Measurements from ENCODE around the gene PROSER3. TPM values are rescaled to one million over a fixed set of nuclear protein-coding genes. Genes with fewer than 3 reads are reported as not detected.

PROSER3 gene
- total and polyA plus RNA-seq, 2 donors (not counting 3 experiments of a cell fraction or from before 2014, with no cell fraction given): 18.3 to 28.3 TPM

DNA sequence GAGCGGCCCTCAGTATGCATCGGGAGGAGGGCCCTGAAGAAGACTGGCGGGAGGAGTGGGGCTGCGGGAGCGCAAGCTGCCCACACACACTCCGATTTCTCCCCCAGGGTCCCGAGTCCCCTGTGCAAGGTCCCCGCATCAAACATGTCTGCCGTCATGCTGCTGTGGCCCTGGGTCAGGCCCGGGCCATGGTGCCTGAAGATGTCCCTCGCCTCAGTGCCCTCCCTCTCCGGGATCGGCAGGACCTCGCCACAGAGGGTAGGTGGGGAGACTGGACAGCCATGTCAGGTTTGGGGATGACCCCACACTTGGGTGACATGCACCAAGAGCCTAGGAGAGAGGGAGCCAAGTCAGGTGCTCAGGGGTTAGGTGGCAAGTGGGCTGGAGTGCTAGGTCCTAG, 35.5 kb upstream of the PROSER3 start:
- Histone ChIP-seq H3K9me1 (replicated peaks; ENCODE audit: control insufficient read depth, extremely low read depth, insufficient read depth, low read length) (no peaks in the 10 kb centered on the region), H3K9me3 (replicated peaks; ENCODE audit: control insufficient read depth, insufficient read depth, low read length) (no peaks in the 10 kb centered on the region), H3K9ac (replicated peaks; ENCODE audit: extremely low read depth, insufficient read depth, low read length) (no peak overlapping the region), H3K4me1 (ENCODE audit: control insufficient read depth, extremely low read depth, insufficient read depth, low read length) (peaks cover 6% of the 10 kb centered on the region), H2AFZ (ENCODE audit: low read depth, low read length) (no peak overlapping the region), H3K4me3 (replicated peaks in 1 of 3; ENCODE audit: insufficient read depth in 1 of 3, low read depth in 1 of 3, low read length in 3 of 3) (no peak overlapping the region), H3K27me3 (ENCODE audit: control insufficient read depth in 2 of 2, insufficient read depth in 2 of 2, low read length in 2 of 2) (no peaks in the 10 kb centered on the region), H3K27ac (ENCODE audit: insufficient read depth, low read depth, low read length) (no peak overlapping the region), H4K20me1 (replicated peaks; ENCODE audit: control insufficient read depth, extremely low read depth, insufficient read depth, low read length) (no peaks in the 10 kb centered on the region), H3K4me2 (ENCODE audit: insufficient read depth, low read length) (no peak overlapping the region), H3K36me3 (ENCODE audit: control insufficient read depth in 2 of 2, extremely low read depth in 1 of 2, insufficient read depth in 2 of 2, low read length in 2 of 2) (peaks cover 24 to 60% of the 10 kb centered on the region in 2 experiments), H3K79me2 (ENCODE audit: control insufficient read depth, insufficient read depth, low read length) (peaks cover 30% of the 10 kb centered on the region)
- TF ChIP-seq MYC (IDR thresholded peaks at IDR 0.05; ENCODE audit: low read depth, low read length) (no peak), GATA2 (IDR thresholded peaks at IDR 0.05; ENCODE audit: insufficient read depth, insufficient read length, low read depth, low read length) (no peak), FOS (IDR thresholded peaks at IDR 0.05; ENCODE audit: borderline replicate concordance, insufficient read depth, low read length) (no peak), JUN (IDR thresholded peaks at IDR 0.05; ENCODE audit: borderline replicate concordance, insufficient read depth, insufficient read length, low read depth) (no peak), EZH2 (IDR thresholded peaks at IDR 0.05; ENCODE audit: borderline replicate concordance, low read depth, low read length, severe bottlenecking) (no peak), POLR2A (IDR thresholded peaks at IDR 0.05; ENCODE audit: low read depth, low read length) (no peak), POLR2AphosphoS5 (IDR thresholded peaks at IDR 0.05; ENCODE audit: insufficient read depth, low read depth, low read length) (no peak)
- TF ChIP-seq, protein P1, sequence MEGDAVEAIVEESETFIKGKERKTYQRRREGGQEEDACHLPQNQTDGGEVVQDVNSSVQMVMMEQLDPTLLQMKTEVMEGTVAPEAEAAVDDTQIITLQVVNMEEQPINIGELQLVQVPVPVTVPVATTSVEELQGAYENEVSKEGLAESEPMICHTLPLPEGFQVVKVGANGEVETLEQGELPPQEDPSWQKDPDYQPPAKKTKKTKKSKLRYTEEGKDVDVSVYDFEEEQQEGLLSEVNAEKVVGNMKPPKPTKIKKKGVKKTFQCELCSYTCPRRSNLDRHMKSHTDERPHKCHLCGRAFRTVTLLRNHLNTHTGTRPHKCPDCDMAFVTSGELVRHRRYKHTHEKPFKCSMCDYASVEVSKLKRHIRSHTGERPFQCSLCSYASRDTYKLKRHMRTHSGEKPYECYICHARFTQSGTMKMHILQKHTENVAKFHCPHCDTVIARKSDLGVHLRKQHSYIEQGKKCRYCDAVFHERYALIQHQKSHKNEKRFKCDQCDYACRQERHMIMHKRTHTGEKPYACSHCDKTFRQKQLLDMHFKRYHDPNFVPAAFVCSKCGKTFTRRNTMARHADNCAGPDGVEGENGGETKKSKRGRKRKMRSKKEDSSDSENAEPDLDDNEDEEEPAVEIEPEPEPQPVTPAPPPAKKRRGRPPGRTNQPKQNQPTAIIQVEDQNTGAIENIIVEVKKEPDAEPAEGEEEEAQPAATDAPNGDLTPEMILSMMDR (IDR thresholded peaks at IDR 0.05; ENCODE audit: extremely low read depth in 1 of 2, insufficient read depth in 1 of 2, low read depth in 1 of 2, low read length in 2 of 2): no peak
- TF ChIP-seq, protein P2, sequence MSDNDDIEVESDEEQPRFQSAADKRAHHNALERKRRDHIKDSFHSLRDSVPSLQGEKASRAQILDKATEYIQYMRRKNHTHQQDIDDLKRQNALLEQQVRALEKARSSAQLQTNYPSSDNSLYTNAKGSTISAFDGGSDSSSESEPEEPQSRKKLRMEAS (IDR thresholded peaks at IDR 0.05; ENCODE audit: insufficient read depth, insufficient read length): no peak
- POLR2A ChIA-PET: no interaction called here
- CTCF ChIA-PET: no interaction called here
- intact Hi-C loops (cut with micrococcal nuclease): no loop called here
- DNase-seq (ENCODE audit: low read depth, low spot score) (no peak), FAIRE-seq (no peak)
- no TSS peak for BruUV-seq (replicated peaks)
- dilution Hi-C loops (cut with MboI; ENCODE audit: extremely low pct_ligation_motif_present, low sequenced_read_pairs): no loop called here
